ENCODE data around the gene HOXB3. TPM values are rescaled to one million over a fixed set of nuclear protein-coding genes. Genes with fewer than 3 reads are reported as not detected.

HOXB3 gene
- total RNA-seq, 2 experiments from 2014 or later = 8.2 to 10.3 TPM

DNA sequence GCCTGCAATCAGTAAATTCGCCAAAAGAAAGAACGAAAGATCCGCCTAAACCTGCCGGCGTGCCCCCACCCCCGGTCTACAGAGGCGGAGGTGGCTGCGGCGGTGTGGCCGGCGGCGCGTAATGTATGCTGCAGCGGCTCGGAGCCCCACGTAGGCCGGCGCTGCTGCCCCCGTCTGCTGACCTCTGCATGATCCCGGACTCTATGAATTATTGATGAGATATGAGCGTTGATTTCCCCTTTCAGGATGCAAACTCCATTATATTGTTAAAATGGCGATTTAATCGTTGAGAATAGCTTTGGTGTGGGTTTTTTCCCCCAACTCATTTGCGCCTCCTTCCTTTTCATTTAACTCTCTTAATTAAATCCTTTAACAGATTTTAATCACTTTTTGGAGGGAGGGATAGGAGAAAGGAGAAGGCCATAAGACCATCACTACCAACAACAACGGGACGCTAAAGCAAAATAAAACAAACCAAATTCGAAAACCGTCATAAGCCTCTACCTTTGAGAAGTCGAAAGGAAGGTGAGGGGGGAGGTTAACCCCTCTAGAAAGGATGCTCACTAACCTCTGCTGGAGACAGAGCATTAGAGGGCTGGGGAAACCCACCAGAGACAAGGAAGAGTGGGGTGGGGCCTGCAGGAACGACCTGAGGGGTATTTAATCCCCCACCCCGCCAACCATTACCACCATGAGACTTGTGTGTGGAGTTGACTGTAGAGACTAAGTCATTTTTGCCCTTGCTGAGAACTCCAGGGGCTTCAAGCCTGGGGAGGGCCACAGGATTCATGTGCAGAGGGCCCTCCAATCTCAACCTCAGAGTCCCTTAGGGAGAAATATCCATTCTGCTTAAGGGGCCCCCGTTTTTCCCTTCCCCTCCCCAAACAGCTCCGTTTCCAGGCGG is 3.4 kb downstream of the HOXB3 start:
- Mint-ChIP-seq H3K27ac (no peak overlapping the region), H3K36me3 (ENCODE audit: low read depth) (peaks cover 3% of the 10 kb centered on the region), H3K27me3 (ENCODE audit: low read depth) (peaks cover 77% of the 10 kb centered on the region), H3K4me3 (peak overlapping the region; percentile 86), H3K4me1 (ENCODE audit: low read depth) (peaks cover 51% of the 10 kb centered on the region), H3K9me3 (ENCODE audit: insufficient read depth) (no peaks in the 10 kb centered on the region)
- ATAC-seq (peak; percentile 27), DNase-seq (peak; percentile 49)
- CTCF ChIA-PET = interaction anchor here (0.7 to 4.1 kb wide), 11 partner anchors 15 to 561 kb away, joined by 3 to 25 read pairs (median 5); partner anchors contain the start of gene HOXB8
- POLR2A ChIA-PET = interaction anchor here (1.2 kb wide), 1 partner anchor 50 kb away, joined by 3 read pairs; no protein-coding TSS in a partner anchor

DNA sequence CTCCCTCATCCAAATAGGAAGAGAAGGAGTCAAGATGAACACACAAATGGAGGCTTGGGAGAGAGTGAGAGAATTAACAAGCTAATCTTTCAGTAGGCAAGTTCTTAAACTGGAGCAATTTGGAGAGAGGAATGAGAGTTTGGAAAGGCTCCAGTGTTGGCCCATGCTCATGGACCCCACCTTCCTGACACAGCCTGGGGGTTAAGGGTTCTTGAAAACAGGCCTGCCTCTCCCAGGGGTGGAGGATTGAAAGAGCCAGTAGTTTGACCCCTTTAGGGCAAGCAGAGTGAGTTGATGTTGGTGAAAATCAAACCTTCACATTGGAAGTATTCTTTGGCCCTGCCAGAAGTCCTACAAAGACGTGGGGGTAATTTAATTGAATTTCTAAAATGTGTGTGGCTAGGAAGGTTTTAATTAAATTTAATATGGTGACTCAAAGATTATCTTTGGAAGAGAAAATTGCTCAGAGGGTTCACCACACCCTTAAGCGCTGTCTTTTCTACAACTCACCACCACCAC is 5.8 kb downstream of the HOXB3 start:
- H3K4me3 Mint-ChIP-seq = no peak overlapping the region
- ChIA-PET POLR2A (no interaction called here), CTCF (interaction anchor here (0.9 to 2.6 kb wide), 6 partner anchors 9 to 276 kb away, joined by 3 to 17 read pairs (median 5); partner anchors contain the start of gene HOXB5)
- ATAC-seq (no peak), DNase-seq (no peak)
- H3K27ac Mint-ChIP-seq = no peak overlapping the region
- peaks cover 3% of the 10 kb centered on the region for H3K36me3 Mint-ChIP-seq (ENCODE audit: low read depth)
- no peaks in the 10 kb centered on the region for H3K9me3 Mint-ChIP-seq (ENCODE audit: insufficient read depth)
- H3K27me3 Mint-ChIP-seq (ENCODE audit: low read depth) = peaks cover 79% of the 10 kb centered on the region
- H3K4me1 Mint-ChIP-seq (ENCODE audit: low read depth) = peaks cover 63% of the 10 kb centered on the region

DNA sequence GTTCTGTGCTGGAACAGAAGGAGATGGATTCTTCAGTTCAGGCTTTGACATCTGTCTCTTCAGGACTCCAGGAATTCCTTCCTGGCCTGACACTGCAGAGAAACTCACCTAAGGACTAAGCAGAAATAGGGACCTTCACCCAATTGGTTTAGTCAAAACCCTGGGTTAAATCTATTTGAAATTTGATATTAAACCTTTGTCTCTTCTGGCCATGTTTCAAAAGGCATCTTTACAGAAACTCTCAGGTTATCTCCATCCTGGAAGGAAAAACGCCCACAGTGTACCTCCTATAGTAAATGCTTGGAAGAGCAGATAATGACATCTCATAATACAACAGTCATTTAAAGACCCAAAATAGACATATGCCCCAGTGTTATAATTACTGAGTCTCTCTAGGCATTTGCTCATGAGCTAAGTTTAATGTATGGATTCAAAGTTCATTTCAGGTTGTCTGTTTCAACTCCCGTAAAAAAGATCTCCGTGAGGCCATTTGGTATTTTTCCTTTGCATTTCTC is 6.3 kb downstream of the HOXB3 start:
- DNase-seq (no peak), ATAC-seq (no peak)
- ChIA-PET POLR2A (no interaction called here), CTCF (interaction anchor here (0.9 to 2.6 kb wide), 10 partner anchors 10 to 275 kb away, joined by 3 to 17 read pairs (median 4); partner anchors contain the start of gene HOXB5)
- Mint-ChIP-seq H3K9me3 (ENCODE audit: insufficient read depth) (no peaks in the 10 kb centered on the region), H3K36me3 (ENCODE audit: low read depth) (peaks cover 3% of the 10 kb centered on the region), H3K4me3 (no peak overlapping the region), H3K4me1 (ENCODE audit: low read depth) (peaks cover 68% of the 10 kb centered on the region), H3K27me3 (ENCODE audit: low read depth) (peaks cover 79% of the 10 kb centered on the region), H3K27ac (no peak overlapping the region)

DNA sequence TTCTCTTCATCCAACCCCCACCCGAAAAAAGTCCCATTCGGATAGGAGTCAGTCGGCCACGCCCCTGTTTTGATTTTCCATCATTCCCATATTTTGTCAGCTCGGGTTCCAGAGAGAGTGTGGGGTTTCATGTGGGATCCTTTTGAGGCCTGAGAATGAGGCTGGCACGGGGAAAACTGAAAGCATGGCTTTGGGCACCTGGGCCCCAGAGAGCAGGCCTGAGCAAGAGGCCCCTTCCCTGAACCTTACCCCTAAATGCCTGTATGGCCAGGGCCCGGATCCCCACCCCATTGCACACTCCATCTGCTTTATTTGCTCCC is 7.3 kb downstream of the HOXB3 start:
- Mint-ChIP-seq H3K27me3 (ENCODE audit: low read depth) (peaks cover 70% of the 10 kb centered on the region), H3K9me3 (ENCODE audit: insufficient read depth) (no peaks in the 10 kb centered on the region), H3K36me3 (ENCODE audit: low read depth) (peaks cover 3% of the 10 kb centered on the region), H3K27ac (no peak overlapping the region), H3K4me3 (peak overlapping the region; percentile 63), H3K4me1 (ENCODE audit: low read depth) (peaks cover 69% of the 10 kb centered on the region)
- ChIA-PET POLR2A (no interaction called here), CTCF (interaction anchor here (0.7 to 2.6 kb wide), 11 partner anchors 11 to 557 kb away, joined by 3 to 17 read pairs (median 3); partner anchors contain the start of gene HOXB5)
- no peak for ATAC-seq
- no peak for DNase-seq

DNA sequence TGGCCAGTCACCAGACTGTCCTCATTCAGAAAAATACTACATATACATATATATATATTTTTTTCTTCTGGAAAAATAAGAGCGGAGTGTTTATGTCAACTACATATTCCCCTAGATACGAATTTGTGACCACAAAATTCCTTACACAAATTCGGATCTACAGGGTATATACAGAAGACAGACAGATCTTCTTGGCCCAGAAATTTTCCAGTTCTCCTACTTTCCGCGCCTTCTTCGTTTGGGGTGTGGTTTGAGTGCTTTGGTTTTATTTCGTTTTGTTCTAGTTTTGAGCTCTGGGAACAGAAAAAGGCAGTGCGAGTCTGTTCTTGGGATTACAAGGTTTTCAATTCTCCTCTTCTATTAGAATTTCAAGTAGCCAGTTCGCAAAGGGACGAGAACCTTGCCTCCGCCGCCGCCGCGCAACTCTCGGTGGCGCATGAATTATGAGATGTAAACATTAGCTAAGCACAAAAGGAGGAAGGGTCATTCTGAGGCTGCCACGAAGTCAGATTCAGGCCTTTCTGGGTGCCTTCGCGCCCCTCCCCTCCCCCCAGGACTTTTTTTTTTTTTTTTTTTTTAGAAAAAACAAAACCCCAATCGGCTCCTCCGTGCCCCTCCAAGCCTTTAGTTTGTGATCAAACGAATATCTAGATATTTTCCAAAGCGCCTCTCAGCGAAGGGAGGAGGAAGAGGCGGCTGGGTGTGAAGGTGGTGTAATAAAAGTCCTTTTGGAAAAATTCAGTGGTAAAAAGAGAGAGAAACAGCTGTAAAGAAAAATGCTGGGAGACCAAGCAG is 10.1 kb downstream of the HOXB3 start:
- Mint-ChIP-seq H3K36me3 (ENCODE audit: low read depth) (peaks cover 10% of the 10 kb centered on the region), H3K27me3 (ENCODE audit: low read depth) (peaks cover 51% of the 10 kb centered on the region), H3K9me3 (ENCODE audit: insufficient read depth) (no peaks in the 10 kb centered on the region), H3K4me3 (peak overlapping the region; percentile 90), H3K4me1 (ENCODE audit: low read depth) (peaks cover 63% of the 10 kb centered on the region), H3K27ac (no peak overlapping the region)
- CTCF ChIA-PET = interaction anchor here (1.0 to 1.4 kb wide), 2 partner anchors 13 to 88 kb away, joined by 6 read pairs; no protein-coding TSS in a partner anchor
- ATAC-seq (no peak), DNase-seq (no peak)
- POLR2A ChIA-PET = no interaction called here

DNA sequence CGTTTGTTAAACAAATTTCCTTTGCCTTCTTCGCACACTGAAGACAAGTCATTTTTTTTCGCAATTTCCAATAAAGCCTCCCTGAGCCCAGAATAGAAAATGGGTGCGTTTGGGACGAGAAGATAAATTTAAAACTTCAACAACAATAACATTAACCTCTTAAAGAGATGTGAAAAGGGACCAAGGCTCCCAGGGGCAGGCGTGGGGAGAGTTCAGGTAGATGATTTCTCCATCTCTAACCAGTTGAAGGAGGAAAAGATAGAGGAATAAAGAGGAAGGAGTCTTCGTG is 10.6 kb downstream of the HOXB3 start:
- Mint-ChIP-seq H3K36me3 (ENCODE audit: low read depth) (peaks cover 10% of the 10 kb centered on the region), H3K9me3 (ENCODE audit: insufficient read depth) (no peaks in the 10 kb centered on the region), H3K27ac (no peak overlapping the region), H3K4me3 (peak overlapping the region; percentile 90), H3K4me1 (ENCODE audit: low read depth) (peaks cover 61% of the 10 kb centered on the region), H3K27me3 (ENCODE audit: low read depth) (peaks cover 51% of the 10 kb centered on the region)
- ATAC-seq (no peak), DNase-seq (no peak)
- POLR2A ChIA-PET = no interaction called here
- CTCF ChIA-PET = interaction anchor here (0.8 to 1.4 kb wide), 4 partner anchors 14 to 243 kb away, joined by 3 to 6 read pairs (median 4); no protein-coding TSS in a partner anchor

DNA sequence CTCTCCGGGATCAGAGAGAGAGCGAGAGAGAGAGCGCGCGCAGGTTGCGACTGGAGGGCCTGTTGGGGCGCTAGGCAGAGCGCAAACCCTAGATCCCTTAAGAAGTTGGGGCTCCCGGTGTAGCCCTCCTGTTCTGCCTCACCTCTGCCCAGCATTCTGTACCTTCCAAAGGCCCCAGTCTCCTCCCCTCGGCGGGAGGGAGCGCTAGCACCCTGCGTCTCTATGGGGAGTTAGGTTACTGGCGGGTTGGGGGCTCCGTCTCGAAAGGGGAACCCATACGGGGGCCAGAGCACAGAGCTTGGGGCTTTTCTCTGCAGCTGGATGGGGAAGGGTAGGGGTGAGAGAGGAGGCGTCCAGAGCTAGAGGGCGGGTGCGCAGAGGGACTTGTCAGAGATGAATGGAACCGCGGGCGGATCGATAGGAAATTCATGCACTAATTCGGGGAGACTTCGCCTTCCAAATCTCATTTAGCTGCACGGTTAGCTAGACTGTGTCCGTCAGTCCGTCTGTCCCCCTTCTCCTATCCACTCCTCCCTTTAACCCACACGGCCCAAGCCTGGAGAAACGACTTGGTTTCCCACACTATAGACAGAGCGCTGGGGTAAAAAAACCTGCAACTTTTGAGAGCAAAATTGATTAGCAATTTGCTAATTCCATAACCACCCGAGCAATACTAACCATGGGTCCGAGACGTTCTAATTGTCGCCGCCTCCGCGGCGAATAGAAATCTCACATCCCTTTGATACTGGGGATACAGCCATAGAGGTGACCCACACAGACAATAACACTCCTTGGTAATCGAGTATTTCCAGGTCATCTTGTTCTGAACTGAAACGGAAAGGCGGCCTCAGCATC is 11.2 kb downstream of the HOXB3 start:
- POLR2A ChIA-PET = no interaction called here
- H3K27me3 Mint-ChIP-seq (ENCODE audit: low read depth) = peaks cover 45% of the 10 kb centered on the region

DNA sequence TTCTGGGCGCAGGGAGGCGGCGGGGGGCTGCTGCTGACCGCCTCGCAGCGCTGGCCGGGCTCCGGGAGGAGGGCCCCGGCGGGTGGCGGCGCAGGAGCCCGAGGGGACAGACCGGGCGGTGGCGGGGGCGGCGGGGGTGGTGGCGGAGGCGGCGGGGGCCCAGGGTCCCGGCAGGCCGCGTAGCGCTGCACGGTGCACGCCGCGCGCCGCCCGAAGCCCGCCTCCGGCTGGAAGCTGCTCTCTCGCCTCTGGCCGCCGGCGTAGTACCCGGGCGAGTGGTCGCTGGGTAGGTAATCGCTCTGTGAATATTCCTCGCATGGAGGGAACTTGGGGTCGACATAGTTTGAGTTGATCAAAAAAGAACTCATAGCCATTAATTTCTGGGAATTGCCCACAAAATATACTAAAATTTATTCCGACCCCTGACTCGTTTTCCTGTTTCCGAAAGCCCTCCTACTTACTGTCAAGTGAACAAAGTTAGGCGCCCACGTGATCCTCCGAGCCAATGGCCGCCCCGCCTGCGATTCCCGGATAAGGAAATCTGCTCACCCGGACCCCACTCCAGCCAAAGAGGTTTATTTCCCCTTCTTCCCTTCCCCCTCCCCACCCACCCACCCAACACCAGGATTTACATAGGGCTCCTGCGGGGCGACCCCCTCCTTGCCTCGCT is 12.0 kb downstream of the HOXB3 start, which contains the start of gene HOXB4:
Gene HOXB4, minus strand, starts transcription at position 405 of the 670 bp plus-strand sequence. Its CDS starts 31 bp downstream, at position 374.
- H3K27me3 Mint-ChIP-seq (ENCODE audit: low read depth) = peaks cover 38% of the 10 kb centered on the region
- POLR2A ChIA-PET = no interaction called here

More for the DNA sequence above, 11.2 kb downstream of the HOXB3 start:
- peaks cover 10% of the 10 kb centered on the region for H3K36me3 Mint-ChIP-seq (ENCODE audit: low read depth)
- H3K9me3 Mint-ChIP-seq (ENCODE audit: insufficient read depth) = no peaks in the 10 kb centered on the region
- H3K4me1 Mint-ChIP-seq (ENCODE audit: low read depth) = peaks cover 61% of the 10 kb centered on the region
- CTCF ChIA-PET = interaction anchor here (0.8 to 1.4 kb wide), 4 partner anchors 14 to 242 kb away, joined by 3 to 6 read pairs (median 4); no protein-coding TSS in a partner anchor
- ATAC-seq (peak; percentile 60), DNase-seq (no peak)
- H3K4me3 Mint-ChIP-seq = peak overlapping the region; percentile 90
- H3K27ac Mint-ChIP-seq = peak overlapping the region; percentile 79

DNA sequence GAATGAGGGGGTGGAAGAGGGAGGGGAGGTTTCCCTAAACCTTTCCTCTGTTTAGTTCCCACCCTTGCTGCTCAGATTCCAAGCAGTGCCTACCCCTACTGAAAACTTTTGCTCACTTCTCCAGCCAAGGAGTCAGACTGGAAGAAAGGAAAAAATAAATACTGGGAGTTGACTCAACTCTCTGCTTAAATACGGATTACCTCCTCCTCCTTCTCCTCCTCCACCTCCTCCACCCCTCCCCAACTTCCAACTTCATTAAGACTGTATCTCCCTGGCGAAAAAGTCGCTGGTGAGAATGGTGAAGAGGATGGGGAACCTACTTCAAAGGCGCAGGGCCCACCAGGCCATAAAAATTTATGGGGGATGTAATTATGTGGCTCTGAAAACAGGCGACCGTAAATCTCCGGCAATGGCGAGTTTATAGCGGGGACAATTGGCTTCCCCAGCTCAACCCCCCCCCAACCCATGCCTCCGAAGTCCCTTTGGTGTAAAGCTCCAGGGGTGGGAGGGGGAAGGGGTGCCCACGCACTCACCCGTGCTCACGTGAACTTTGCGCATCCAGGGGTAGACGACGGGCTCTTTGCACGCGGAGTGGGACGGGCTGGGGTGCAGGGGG is 12.6 kb downstream of the HOXB3 start:
- POLR2A ChIA-PET = no interaction called here
- no peak for DNase-seq
- H3K4me1 Mint-ChIP-seq (ENCODE audit: low read depth) = peaks cover 63% of the 10 kb centered on the region

More for the DNA sequence above, 12.0 kb downstream of the HOXB3 start, which contains the start of gene HOXB4:
- Mint-ChIP-seq H3K4me1 (ENCODE audit: low read depth) (peaks cover 67% of the 10 kb centered on the region), H3K9me3 (ENCODE audit: insufficient read depth) (no peaks in the 10 kb centered on the region), H3K27ac (peak within 1 kb of the TSS; percentile 79), H3K36me3 (ENCODE audit: low read depth) (peaks cover 10% of the 10 kb centered on the region), H3K4me3 (peak within 1 kb of the TSS; percentile 90)
- CTCF ChIA-PET = interaction anchor here (1.1 kb wide), 1 partner anchor 242 kb away, joined by 3 read pairs; no protein-coding TSS in a partner anchor
- peak; percentile 83 for DNase-seq
- peak; percentile 86 for ATAC-seq

More for the DNA sequence above, 12.6 kb downstream of the HOXB3 start:
- Mint-ChIP-seq H3K36me3 (ENCODE audit: low read depth) (peaks cover 8% of the 10 kb centered on the region), H3K9me3 (ENCODE audit: insufficient read depth) (no peaks in the 10 kb centered on the region), H3K27ac (peak overlapping the region; percentile 67), H3K27me3 (ENCODE audit: low read depth) (peaks cover 31% of the 10 kb centered on the region), H3K4me3 (peak overlapping the region; percentile 82)
- ATAC-seq = peak; percentile 17
- CTCF ChIA-PET = interaction anchor here (1.1 kb wide), 1 partner anchor 11 kb away, joined by 3 read pairs; no protein-coding TSS in a partner anchor

Data from activated CD8-positive, alpha-beta T cell treated with anti-CD3 and anti-CD28 coated beads, Interleukin-2, amount 10 ng/mL, durations not matched to agents 7 days and 5 days (primary cell).